MM.1S (cell line): Measurements from ENCODE around the gene ADARB1.

Source experiments
- DNase-seq: peaks from one replicate; pipeline ENCODE4 v3.0.0-alpha.2; 2015
- H2AFZ ChIP-seq: fragments of 300-600 bp; sonication (generic); 2 replicates; pipeline ENCODE4 v1.6.0; 2016; ENCODE audit warnings: antibody characterized with exemption, low read length
- H3F3A ChIP-seq: fragments of 300-600 bp; sonication (generic); 2 replicates; pipeline ENCODE4 v1.6.1; 2016; ENCODE audit warnings: mild to moderate bottlenecking, antibody characterized with exemption, low read length, moderate library complexity, mixed read lengths; ENCODE audit not compliant: insufficient read depth
- H3K27ac ChIP-seq: fragments of 300-600 bp; sonication (generic); 2 replicates; pipeline ENCODE4 v1.5.1; 2016; ENCODE audit warnings: mild to moderate bottlenecking, low read length
- H3K27me3 ChIP-seq: fragments of 300-600 bp; sonication (generic); replicated peaks from 2 replicates; pipeline ENCODE4 v1.6.0; 2016; ENCODE audit warnings: low read length; ENCODE audit not compliant: insufficient read depth
- H3K36me3 ChIP-seq: fragments of 300-600 bp; sonication (generic); replicated peaks from 2 replicates; pipeline ENCODE4 v1.6.1; 2016; ENCODE audit warnings: mild to moderate bottlenecking, low read length, mixed read lengths; ENCODE audit not compliant: insufficient read depth
- H3K4me1 ChIP-seq: fragments of 300-600 bp; sonication (generic); 2 replicates; pipeline ENCODE4 v1.6.1; 2016; ENCODE audit warnings: low read length, mixed read lengths
- H3K4me2 ChIP-seq: fragments of 300-600 bp; sonication (generic); 2 replicates; pipeline ENCODE4 v1.6.0; 2016; ENCODE audit warnings: low read depth, low read length
- H3K4me3 ChIP-seq: fragments of 300-600 bp; sonication (generic); 2 replicates; pipeline ENCODE4 v1.5.1; 2016; ENCODE audit warnings: low read length, mixed read lengths
- H3K79me2 ChIP-seq: fragments of 300-600 bp; sonication (generic); 2 replicates; pipeline ENCODE4 v1.6.1; 2016; ENCODE audit warnings: mixed run types, low read length, mixed read lengths
- H3K9ac ChIP-seq: fragments of 300-600 bp; sonication (generic); 2 replicates; pipeline ENCODE4 v1.6.1; 2016; ENCODE audit warnings: low read length, mixed read lengths
- H3K9me2 ChIP-seq: fragments of 300-600 bp; sonication (generic); replicated peaks from 2 replicates; pipeline ENCODE4 v1.6.1; 2016; ENCODE audit warnings: mild to moderate bottlenecking, low read length, mixed read lengths; ENCODE audit not compliant: insufficient read depth
- H3K9me3 ChIP-seq: fragments of 300-600 bp; sonication (generic); replicated peaks from 2 replicates; pipeline ENCODE4 v1.6.1; 2016; ENCODE audit warnings: mild to moderate bottlenecking, low read length, mixed read lengths; ENCODE audit not compliant: insufficient read depth
- H4K20me1 ChIP-seq: fragments of 300-600 bp; sonication (generic); 2 replicates; pipeline ENCODE4 v1.6.1; 2016; ENCODE audit warnings: mild to moderate bottlenecking, low read length, moderate library complexity, mixed read lengths; ENCODE audit not compliant: insufficient read depth
- EZH2 ChIP-seq: fragments of 300-600 bp; sonication (generic); optimal IDR thresholded peaks from 2 replicates; pipeline ENCODE3; 2017; ENCODE audit warnings: low read depth, mild to moderate bottlenecking, antibody characterized with exemption, low read length, mixed read lengths
- EZH2phosphoT487 ChIP-seq: fragments of 300-600 bp; sonication (generic); IDR thresholded peaks from 2 replicates; pipeline ENCODE4 v1.6.1; 2018; ENCODE audit warnings: antibody characterized with exemption, low read length
- TF ChIP-seq, protein P1 (sequence below): fragments of 300-600 bp; sonication (generic); IDR thresholded peaks from 2 replicates; pipeline ENCODE4 v1.5.1; 2016; ENCODE audit warnings: antibody characterized with exemption, low read length, mixed read lengths

Gene ADARB1

DNA sequence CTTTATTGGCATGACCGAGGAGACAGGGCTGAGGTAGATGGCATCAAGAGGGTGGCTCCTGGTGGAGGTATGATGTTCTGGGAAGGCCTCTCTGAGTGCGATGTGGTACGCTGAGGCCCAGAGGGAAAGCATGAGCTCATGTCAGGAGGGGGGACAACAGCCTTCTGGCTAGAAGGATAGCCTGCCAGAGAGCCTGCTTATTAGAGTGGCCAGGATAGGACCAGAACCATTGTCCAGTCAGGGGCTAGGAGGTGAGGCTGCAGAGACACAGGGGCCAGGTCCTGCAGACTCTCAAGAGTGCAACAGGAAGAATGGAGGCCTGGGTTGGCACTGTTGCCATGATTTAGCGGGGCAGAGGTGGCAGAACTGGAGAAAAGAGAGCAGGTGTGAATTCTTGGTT, 7.3 kb downstream of the ADARB1 start:
- H3K4me3 ChIP-seq = no peak overlapping the region
- no peak overlapping the region for H3K4me2 ChIP-seq
- peaks cover 98% of the 10 kb centered on the region for H3K27me3 ChIP-seq
- H3K9ac ChIP-seq = no peak overlapping the region
- TF ChIP-seq, protein P1, sequence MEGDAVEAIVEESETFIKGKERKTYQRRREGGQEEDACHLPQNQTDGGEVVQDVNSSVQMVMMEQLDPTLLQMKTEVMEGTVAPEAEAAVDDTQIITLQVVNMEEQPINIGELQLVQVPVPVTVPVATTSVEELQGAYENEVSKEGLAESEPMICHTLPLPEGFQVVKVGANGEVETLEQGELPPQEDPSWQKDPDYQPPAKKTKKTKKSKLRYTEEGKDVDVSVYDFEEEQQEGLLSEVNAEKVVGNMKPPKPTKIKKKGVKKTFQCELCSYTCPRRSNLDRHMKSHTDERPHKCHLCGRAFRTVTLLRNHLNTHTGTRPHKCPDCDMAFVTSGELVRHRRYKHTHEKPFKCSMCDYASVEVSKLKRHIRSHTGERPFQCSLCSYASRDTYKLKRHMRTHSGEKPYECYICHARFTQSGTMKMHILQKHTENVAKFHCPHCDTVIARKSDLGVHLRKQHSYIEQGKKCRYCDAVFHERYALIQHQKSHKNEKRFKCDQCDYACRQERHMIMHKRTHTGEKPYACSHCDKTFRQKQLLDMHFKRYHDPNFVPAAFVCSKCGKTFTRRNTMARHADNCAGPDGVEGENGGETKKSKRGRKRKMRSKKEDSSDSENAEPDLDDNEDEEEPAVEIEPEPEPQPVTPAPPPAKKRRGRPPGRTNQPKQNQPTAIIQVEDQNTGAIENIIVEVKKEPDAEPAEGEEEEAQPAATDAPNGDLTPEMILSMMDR = no peak
- TF ChIP-seq EZH2phosphoT487 = no peak
- no peak for TF ChIP-seq EZH2
- H2AFZ ChIP-seq = no peak overlapping the region
- H4K20me1 ChIP-seq = no peaks in the 10 kb centered on the region
- no peaks in the 10 kb centered on the region for H3K79me2 ChIP-seq
- no peaks in the 10 kb centered on the region for H3F3A ChIP-seq
- no peaks in the 10 kb centered on the region for H3K9me3 ChIP-seq
- no peak overlapping the region for H3K27ac ChIP-seq
- H3K36me3 ChIP-seq = no peaks in the 10 kb centered on the region
- H3K9me2 ChIP-seq = no peaks in the 10 kb centered on the region
- DNase-seq = no peak
- no peaks in the 10 kb centered on the region for H3K4me1 ChIP-seq

DNA sequence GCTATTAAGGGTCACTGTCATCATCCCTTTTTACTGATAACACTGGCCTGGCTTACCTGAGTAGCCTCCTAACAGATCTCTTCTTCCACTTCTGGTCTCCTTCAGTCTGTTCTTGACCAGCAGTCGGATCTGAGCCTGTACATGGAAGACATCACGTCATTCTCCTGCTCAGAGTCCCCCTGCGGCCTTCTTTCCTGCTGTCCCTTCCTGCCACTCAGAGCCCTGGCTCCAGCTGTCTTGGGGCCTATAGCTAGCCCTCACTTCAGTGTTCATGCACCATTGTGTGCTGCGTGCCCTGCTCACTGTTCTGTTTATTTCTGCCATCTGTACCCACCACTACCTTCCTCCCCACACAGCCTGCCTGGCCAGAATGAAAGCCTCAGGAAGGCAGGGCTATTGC, 8.4 kb downstream of the ADARB1 start:
- Histone ChIP-seq H2AFZ (no peak overlapping the region), H3K9ac (no peak overlapping the region), H3K4me3 (no peak overlapping the region), H3K4me1 (no peaks in the 10 kb centered on the region), H3K27ac (no peak overlapping the region), H3K36me3 (no peaks in the 10 kb centered on the region), H3K79me2 (no peaks in the 10 kb centered on the region), H3F3A (no peaks in the 10 kb centered on the region), H4K20me1 (no peaks in the 10 kb centered on the region), H3K9me2 (no peaks in the 10 kb centered on the region), H3K27me3 (peaks cover 98% of the 10 kb centered on the region), H3K4me2 (no peak overlapping the region), H3K9me3 (no peaks in the 10 kb centered on the region)
- no peak for TF ChIP-seq EZH2
- TF ChIP-seq, protein P1 = no peak
- DNase-seq = no peak

DNA sequence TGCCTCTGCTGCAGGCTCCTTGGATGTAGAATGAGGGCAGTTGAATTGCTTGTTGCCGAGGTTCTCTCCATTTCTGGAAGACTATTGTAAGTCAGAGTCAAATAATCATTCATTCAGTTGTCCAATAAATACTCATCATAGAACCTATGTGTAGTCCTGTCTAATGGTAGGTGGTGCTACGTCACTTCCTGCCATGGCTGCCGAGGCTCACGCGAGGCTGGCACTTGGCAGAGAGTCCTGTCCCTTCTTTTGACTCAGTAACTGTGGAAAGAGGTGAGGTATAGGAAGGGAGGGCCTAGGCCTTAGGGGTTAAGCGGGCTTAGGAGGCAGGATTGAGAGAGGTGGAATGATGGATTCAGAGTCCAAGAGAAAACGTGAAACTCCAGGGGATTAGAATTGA, 9.7 kb downstream of the ADARB1 start:
- Histone ChIP-seq H3K4me3 (no peak overlapping the region), H3K9ac (no peak overlapping the region), H3K27me3 (peaks cover 98% of the 10 kb centered on the region), H3K4me2 (no peak overlapping the region), H3K9me2 (no peaks in the 10 kb centered on the region), H3K9me3 (no peaks in the 10 kb centered on the region), H3K79me2 (no peaks in the 10 kb centered on the region), H4K20me1 (no peaks in the 10 kb centered on the region), H2AFZ (no peak overlapping the region), H3K4me1 (no peaks in the 10 kb centered on the region), H3F3A (no peaks in the 10 kb centered on the region), H3K36me3 (no peaks in the 10 kb centered on the region), H3K27ac (no peak overlapping the region)
- TF ChIP-seq EZH2 = no peak
- no peak for DNase-seq

- H2AFZ ChIP-seq = no peak overlapping the region
- H3K4me3 ChIP-seq = no peak overlapping the region
- H3K9me2 ChIP-seq = no peaks in the 10 kb centered on the region
- no peak overlapping the region for H3K27ac ChIP-seq
- H3K79me2 ChIP-seq = no peaks in the 10 kb centered on the region
- H3K27me3 ChIP-seq = peaks cover 98% of the 10 kb centered on the region
- no peaks in the 10 kb centered on the region for H3F3A ChIP-seq
- no peak overlapping the region for H3K9ac ChIP-seq
- TF ChIP-seq EZH2phosphoT487 = no peak
- TF ChIP-seq, protein P1 = no peak
- no peak for TF ChIP-seq EZH2
- no peaks in the 10 kb centered on the region for H3K36me3 ChIP-seq
- no peaks in the 10 kb centered on the region for H4K20me1 ChIP-seq
- no peak for DNase-seq
- no peaks in the 10 kb centered on the region for H3K9me3 ChIP-seq
- no peak overlapping the region for H3K4me2 ChIP-seq
- no peaks in the 10 kb centered on the region for H3K4me1 ChIP-seq
Measured at GRCh38 chr21:45084881-45085536, 10.6 kb downstream of the ADARB1 start.
